ENCODE data around the gene SPEF2.

Gene SPEF2

GRCh38 chr5:35672995-35673394 lies 55.3 kb downstream of the SPEF2 start:
- H3K4me3 ChIP-seq (ENCODE audit: low read depth, low read length), result no peak overlapping the region
- no peaks in the 10 kb centered on the region for H3K36me3 ChIP-seq
- H3K9me3 ChIP-seq, result no peaks in the 10 kb centered on the region
- no peaks in the 10 kb centered on the region for H3K27me3 ChIP-seq
- H3K4me1 ChIP-seq, result no peaks in the 10 kb centered on the region
- DNase-seq, result no peak
- TF ChIP-seq CTCF (IDR thresholded peaks at IDR 0.05; ENCODE audit: low read depth, low read length), result no peak

- Histone ChIP-seq H3K36me3 (no peaks in the 10 kb centered on the region), H3K9me3 (no peaks in the 10 kb centered on the region), H3K4me1 (no peaks in the 10 kb centered on the region), H3K27me3 (no peaks in the 10 kb centered on the region), H3K4me3 (ENCODE audit: low read depth, low read length) (no peak overlapping the region)
- DNase-seq, result no peak
- no peak for TF ChIP-seq CTCF (IDR thresholded peaks at IDR 0.05; ENCODE audit: low read depth, low read length)
These were observed 56.4 kb downstream of the SPEF2 start for GRCh38 chr5:35674049-35674448.

- Histone ChIP-seq H3K36me3 (no peaks in the 10 kb centered on the region), H3K27me3 (no peaks in the 10 kb centered on the region), H3K4me3 (ENCODE audit: low read depth, low read length) (no peak overlapping the region), H3K9me3 (no peaks in the 10 kb centered on the region), H3K4me1 (no peaks in the 10 kb centered on the region)
- DNase-seq, result no peak
- TF ChIP-seq CTCF (IDR thresholded peaks at IDR 0.05; ENCODE audit: low read depth, low read length), result no peak
These were observed 57.7 kb downstream of the SPEF2 start for GRCh38 chr5:35675392-35675791.

GRCh38 chr5:35677878-35678277 lies 60.2 kb downstream of the SPEF2 start:
- Histone ChIP-seq H3K4me1 (no peaks in the 10 kb centered on the region), H3K9me3 (no peaks in the 10 kb centered on the region), H3K4me3 (ENCODE audit: low read depth, low read length) (no peak overlapping the region), H3K36me3 (no peaks in the 10 kb centered on the region), H3K27me3 (no peaks in the 10 kb centered on the region)
- DNase-seq, result no peak
- no peak for TF ChIP-seq CTCF (IDR thresholded peaks at IDR 0.05; ENCODE audit: low read depth, low read length)

GRCh38 chr5:35678661-35679060 lies 61.0 kb downstream of the SPEF2 start:
- TF ChIP-seq CTCF (IDR thresholded peaks at IDR 0.05; ENCODE audit: low read depth, low read length), result no peak
- H3K4me3 ChIP-seq (ENCODE audit: low read depth, low read length), result no peak overlapping the region
- no peaks in the 10 kb centered on the region for H3K9me3 ChIP-seq
- no peaks in the 10 kb centered on the region for H3K36me3 ChIP-seq
- no peaks in the 10 kb centered on the region for H3K27me3 ChIP-seq
- DNase-seq, result no peak
- no peaks in the 10 kb centered on the region for H3K4me1 ChIP-seq

GRCh38 chr5:35679357-35679756 lies 61.7 kb downstream of the SPEF2 start:
- Histone ChIP-seq H3K9me3 (no peaks in the 10 kb centered on the region), H3K4me1 (no peaks in the 10 kb centered on the region), H3K36me3 (no peaks in the 10 kb centered on the region), H3K27me3 (no peaks in the 10 kb centered on the region), H3K4me3 (ENCODE audit: low read depth, low read length) (no peak overlapping the region)
- DNase-seq, result no peak
- no peak for TF ChIP-seq CTCF (IDR thresholded peaks at IDR 0.05; ENCODE audit: low read depth, low read length)
